Cerebellar nuclear complex (tissue), 1 donor: ENCODE measurements around the gene CEP152.
"Not testable (repeated sequence)": the region's sequence is repeated elsewhere in the genome, so short reads cannot be mapped to it uniquely, and the experiment has no call there.

Source experiments
- DNase-seq, 2 experiments: peaks; one replicate each; lab custom pipeline; 2025; lab: John Stamatoyannopoulos, UW

CEP152 gene

GRCh38 chr15:48810414-48811324, at the start of gene CEP152:
CEP152 (minus strand) TSS chr15:48811069; CDS start chr15:48805649, 5,420 bp downstream.
- DNase-seq: peak; percentile 95 to 96

- DNase-seq: no peak
Observed at GRCh38 chr15:48859426-48859825, 48.6 kb upstream of the CEP152 start.

- no peak for DNase-seq
Observed at GRCh38 chr15:48858401-48858800, 47.5 kb upstream of the CEP152 start.

GRCh38 chr15:48856942-48857341, 46.1 kb upstream of the CEP152 start:
- DNase-seq: no peak

GRCh38 chr15:48855501-48856440, 44.9 kb upstream of the CEP152 start:
- DNase-seq: no peak

GRCh38 chr15:48854434-48854833, 43.6 kb upstream of the CEP152 start:
- not testable (repeated sequence) for DNase-seq

GRCh38 chr15:48851956-48852355, 41.1 kb upstream of the CEP152 start:
- no peak for DNase-seq

- no peak for DNase-seq
Observed at GRCh38 chr15:48850648-48851047, 39.8 kb upstream of the CEP152 start.

- no peak for DNase-seq
Observed at GRCh38 chr15:48845123-48845522, 34.3 kb upstream of the CEP152 start.

- DNase-seq: no peak
Observed at GRCh38 chr15:48842501-48842900, 31.6 kb upstream of the CEP152 start.

- DNase-seq: no peak
Observed at GRCh38 chr15:48834756-48835155, 23.9 kb upstream of the CEP152 start.

- no peak for DNase-seq
Observed at GRCh38 chr15:48833526-48834239, 22.8 kb upstream of the CEP152 start.

- DNase-seq: no peak
Observed at GRCh38 chr15:48832648-48833047, 21.8 kb upstream of the CEP152 start.

- DNase-seq: no peak
Observed at GRCh38 chr15:48828906-48829305, 18.0 kb upstream of the CEP152 start.

- DNase-seq: no peak
Observed at GRCh38 chr15:48828471-48828870, 17.6 kb upstream of the CEP152 start.

- DNase-seq: no peak
Observed at GRCh38 chr15:48825075-48825474, 14.2 kb upstream of the CEP152 start.

GRCh38 chr15:48823706-48824105, 12.8 kb upstream of the CEP152 start:
- DNase-seq: no peak

- DNase-seq: no peak
Observed at GRCh38 chr15:48823237-48823636, 12.4 kb upstream of the CEP152 start.

- DNase-seq: no peak
Observed at GRCh38 chr15:48814286-48814685, 3.4 kb upstream of the CEP152 start.

GRCh38 chr15:48811325-48811958, 573 bp upstream of the CEP152 start:
- DNase-seq: no peak

- no peak for DNase-seq
Observed at GRCh38 chr15:48806151-48806550, 4.7 kb downstream of the CEP152 start.
